Left lung (tissue), 10 donors: ENCODE results near the gene RAI14. TPM values are rescaled to one million over a fixed set of nuclear protein-coding genes. Genes with fewer than 3 reads are reported as not detected.

Experiments
- ATAC-seq: fragments of 200-7000 bp; cut with Tn5 transposase; one replicate; pipeline ENCODE4 v1.9.1; 2020; ENCODE audit warnings: moderate library complexity
- DNase-seq, 4 donors: peaks; one replicate each; pipeline ENCODE4 v3.0.0-alpha.2; 2013 to 2020
- H3K27ac ChIP-seq, 2 donors: fragments of 200-600 bp; sonication (generic) in 1 of 2; one replicate each; pipeline versions ENCODE4 v1.5.0 to v1.8.0; 2020 to 2021
- H3K27me3 ChIP-seq, 2 donors: fragments of 200-600 bp; sonication (generic) in 1 of 2; one replicate each; pipeline versions ENCODE4 v1.5.0 to v1.8.0; 2020 to 2021
- H3K36me3 ChIP-seq, 2 donors: fragments of 200-600 bp; sonication (generic) in 1 of 2; one replicate each; pipeline versions ENCODE4 v1.5.0 to v1.8.0; 2020 to 2021
- H3K4me1 ChIP-seq, 2 donors: fragments of 200-600 bp; one replicate each; pipeline ENCODE4 v1.8.0; 2021
- H3K4me3 ChIP-seq, 2 donors: fragments of 200-600 bp; sonication (generic) in 1 of 2; one replicate each; pipeline versions ENCODE4 v1.5.0 to v1.8.0; 2020 to 2021; ENCODE audit warnings: mild to moderate bottlenecking in 1 of 2
- H3K9me3 ChIP-seq, 2 donors: fragments of 200-600 bp; sonication (generic) in 1 of 2; one replicate each; pipeline versions ENCODE4 v1.5.0 to v1.8.0; 2020 to 2021
- intact Hi-C, 2 donors: fragments of 100-400 bp; cut with DNase I; formaldehyde crosslinking; loops; one replicate each; pipeline versions ENCODE4 v1.11.2 to v1.14.2; 2022
- polyA plus RNA-seq, 6 donors: library from polyadenylated mRNA; unstranded; fragments of 120-200 nt; gene quantifications; one replicate each; pipeline ENCODE4 v1.2.1, GENCODE V29; 2013; ENCODE audit not compliant: insufficient read length in 6 of 6
- total RNA-seq, 2 donors: library from RNA; stranded (reverse); fragmentation: NEBNext Ultra II Directional; extraction: Animal tissue kit (Norgen Biotek cat#: 25700); gene quantifications; one replicate each; pipeline ENCODE4 v1.2.1, GENCODE V29; 2021
- TF ChIP-seq, protein P1 (sequence below), 2 donors: fragments of 200-600 bp; sonication (generic) in 1 of 2; IDR thresholded peaks; one replicate each; pipeline versions ENCODE4 v1.5.0 to v1.8.0; 2021; ENCODE audit warnings: antibody characterized with exemption in 2 of 2
- donor health status: DM: no; HTN: yes; CAD: no.
- donor health status: DM: no; HTN: no; CAD: no.

RAI14 gene
- total and polyA plus RNA-seq, 8 donors, result 48.4 to 109 (median 53.8) TPM

DNA sequence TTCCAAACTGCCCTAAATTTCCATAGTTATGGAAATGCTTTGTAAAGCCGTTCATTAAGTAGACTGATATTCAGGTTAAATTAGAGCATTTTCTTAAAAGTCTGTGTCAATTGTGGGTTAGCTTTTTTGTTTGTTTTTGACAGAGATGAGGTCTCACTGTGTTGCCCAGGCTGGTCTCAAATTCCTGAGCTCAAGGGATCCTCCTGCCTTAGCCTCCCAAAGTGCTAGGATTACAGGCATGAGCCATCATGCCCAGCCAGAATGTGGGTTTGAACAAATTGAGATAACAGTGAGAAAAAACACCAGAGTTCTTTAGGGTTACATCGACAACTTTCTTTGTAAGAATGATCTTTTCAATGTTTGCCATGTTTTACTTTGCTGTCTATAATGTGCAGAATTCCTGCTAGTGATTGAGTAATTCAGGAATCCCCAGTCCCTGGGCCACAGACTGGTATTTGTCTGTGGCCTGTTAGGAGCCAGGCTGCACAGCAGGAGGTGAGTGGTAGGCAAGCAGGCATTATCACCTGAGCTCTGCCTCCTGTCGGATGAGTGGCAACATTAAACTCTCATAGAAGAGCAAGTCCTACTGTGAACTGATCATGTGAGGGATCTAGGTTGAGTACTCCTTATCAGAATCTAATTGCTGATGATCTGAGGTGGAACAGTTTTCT is 80.5 kb downstream of the RAI14 start:
- H3K4me1 ChIP-seq, result no peaks in the 10 kb centered on the region

DNA sequence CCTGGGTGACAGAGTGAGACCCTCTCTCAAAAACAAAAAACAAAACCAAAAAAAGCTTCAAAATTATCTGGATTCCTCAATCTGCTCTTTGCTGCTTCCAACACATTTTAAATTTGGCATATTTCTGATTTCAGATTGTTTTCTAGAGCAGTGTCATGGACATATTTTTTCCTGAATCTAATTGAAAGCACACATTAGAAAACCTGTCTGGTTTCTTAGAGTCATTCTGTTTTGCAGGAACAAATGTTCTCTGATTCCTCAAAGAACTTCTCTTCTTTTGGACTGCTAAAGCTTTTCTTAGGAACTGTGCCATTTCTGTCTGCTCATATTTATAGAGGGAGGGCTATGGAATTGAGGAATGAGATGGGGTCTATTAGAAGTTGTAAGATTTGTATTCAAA is 81.6 kb downstream of the RAI14 start:
- no peaks in the 10 kb centered on the region for H3K9me3 ChIP-seq
- no peaks in the 10 kb centered on the region for H3K27me3 ChIP-seq
- ATAC-seq (no peak), DNase-seq (no peak)
- intact Hi-C loops, result no loop called here
- H3K36me3 ChIP-seq, result no peaks in the 10 kb centered on the region
- no peaks in the 10 kb centered on the region for H3K4me1 ChIP-seq
- TF ChIP-seq, protein P1, sequence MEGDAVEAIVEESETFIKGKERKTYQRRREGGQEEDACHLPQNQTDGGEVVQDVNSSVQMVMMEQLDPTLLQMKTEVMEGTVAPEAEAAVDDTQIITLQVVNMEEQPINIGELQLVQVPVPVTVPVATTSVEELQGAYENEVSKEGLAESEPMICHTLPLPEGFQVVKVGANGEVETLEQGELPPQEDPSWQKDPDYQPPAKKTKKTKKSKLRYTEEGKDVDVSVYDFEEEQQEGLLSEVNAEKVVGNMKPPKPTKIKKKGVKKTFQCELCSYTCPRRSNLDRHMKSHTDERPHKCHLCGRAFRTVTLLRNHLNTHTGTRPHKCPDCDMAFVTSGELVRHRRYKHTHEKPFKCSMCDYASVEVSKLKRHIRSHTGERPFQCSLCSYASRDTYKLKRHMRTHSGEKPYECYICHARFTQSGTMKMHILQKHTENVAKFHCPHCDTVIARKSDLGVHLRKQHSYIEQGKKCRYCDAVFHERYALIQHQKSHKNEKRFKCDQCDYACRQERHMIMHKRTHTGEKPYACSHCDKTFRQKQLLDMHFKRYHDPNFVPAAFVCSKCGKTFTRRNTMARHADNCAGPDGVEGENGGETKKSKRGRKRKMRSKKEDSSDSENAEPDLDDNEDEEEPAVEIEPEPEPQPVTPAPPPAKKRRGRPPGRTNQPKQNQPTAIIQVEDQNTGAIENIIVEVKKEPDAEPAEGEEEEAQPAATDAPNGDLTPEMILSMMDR (IDR thresholded peaks at IDR 0.05), result no peak
- no peak overlapping the region for H3K27ac ChIP-seq
- H3K4me3 ChIP-seq, result no peak overlapping the region

More for the DNA sequence above, 80.5 kb downstream of the RAI14 start:
- ATAC-seq (peak; percentile 35), DNase-seq (no peak)
- H3K4me3 ChIP-seq, result no peak overlapping the region
- intact Hi-C loops, result no loop called here
- TF ChIP-seq, protein P1 (IDR thresholded peaks at IDR 0.05), result no peak
- H3K36me3 ChIP-seq, result no peaks in the 10 kb centered on the region
- H3K27ac ChIP-seq, result no peak overlapping the region
- no peaks in the 10 kb centered on the region for H3K27me3 ChIP-seq
- no peaks in the 10 kb centered on the region for H3K9me3 ChIP-seq

DNA sequence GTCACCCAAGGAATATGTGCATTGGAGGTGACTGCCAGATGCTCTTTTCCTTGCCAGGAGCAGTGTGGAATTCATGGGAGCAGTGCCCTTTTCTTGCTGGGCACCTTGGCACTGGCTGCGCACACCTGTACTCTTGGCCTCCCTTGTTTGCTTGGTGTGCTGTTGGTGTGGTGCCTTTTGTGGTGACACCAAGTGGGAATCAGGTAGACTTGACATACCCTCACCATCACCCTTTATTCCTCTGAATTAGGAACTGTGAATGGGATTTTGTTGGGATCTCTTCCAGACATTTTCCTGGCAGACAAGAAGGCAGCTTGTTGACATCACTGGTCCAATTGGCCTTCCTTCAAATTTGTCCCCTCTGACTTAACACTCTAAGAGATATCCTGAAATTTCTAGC is 82.3 kb downstream of the RAI14 start:
- ATAC-seq (no peak), DNase-seq (peak in 2 of 4 donors; percentile 51 to 66)
- no peak overlapping the region for H3K27ac ChIP-seq
- H3K4me1 ChIP-seq, result no peaks in the 10 kb centered on the region
- TF ChIP-seq, protein P1 (IDR thresholded peaks at IDR 0.05), result no peak
- intact Hi-C loops, result no loop called here
- H3K36me3 ChIP-seq, result no peaks in the 10 kb centered on the region
- no peaks in the 10 kb centered on the region for H3K27me3 ChIP-seq
- H3K4me3 ChIP-seq, result no peak overlapping the region
- no peaks in the 10 kb centered on the region for H3K9me3 ChIP-seq

DNA sequence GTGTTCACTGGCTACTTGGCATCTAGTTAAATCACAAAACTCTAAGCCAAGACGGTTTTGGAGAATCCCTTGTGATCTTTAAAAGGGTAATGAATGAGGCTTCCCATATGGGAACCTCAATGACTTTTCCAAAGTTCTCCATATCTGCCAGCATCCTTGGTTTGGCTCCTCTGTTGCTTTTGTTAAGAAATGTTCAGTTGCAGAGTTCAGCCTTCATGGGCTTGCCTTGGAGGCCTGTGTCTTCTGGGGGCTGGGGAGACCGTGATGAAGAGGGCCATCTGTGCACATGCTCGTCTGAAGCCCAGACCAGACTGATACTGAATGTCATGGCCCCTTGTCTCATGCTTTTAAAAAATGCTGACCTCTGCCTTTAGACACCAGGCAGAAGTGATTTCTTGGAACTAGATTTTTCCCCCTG is 84.3 kb downstream of the RAI14 start:
- Histone ChIP-seq H3K4me3 (no peak overlapping the region), H3K27me3 (no peaks in the 10 kb centered on the region), H3K36me3 (no peaks in the 10 kb centered on the region), H3K9me3 (no peaks in the 10 kb centered on the region), H3K4me1 (no peaks in the 10 kb centered on the region), H3K27ac (no peak overlapping the region)
- DNase-seq, result peak in 3 of 4 donors; percentile 56 to 90 (median 87)
- peak; percentile 68 for ATAC-seq
- intact Hi-C loops, result no loop called here
- TF ChIP-seq, protein P1 (IDR thresholded peaks at IDR 0.05), result no peak

DNA sequence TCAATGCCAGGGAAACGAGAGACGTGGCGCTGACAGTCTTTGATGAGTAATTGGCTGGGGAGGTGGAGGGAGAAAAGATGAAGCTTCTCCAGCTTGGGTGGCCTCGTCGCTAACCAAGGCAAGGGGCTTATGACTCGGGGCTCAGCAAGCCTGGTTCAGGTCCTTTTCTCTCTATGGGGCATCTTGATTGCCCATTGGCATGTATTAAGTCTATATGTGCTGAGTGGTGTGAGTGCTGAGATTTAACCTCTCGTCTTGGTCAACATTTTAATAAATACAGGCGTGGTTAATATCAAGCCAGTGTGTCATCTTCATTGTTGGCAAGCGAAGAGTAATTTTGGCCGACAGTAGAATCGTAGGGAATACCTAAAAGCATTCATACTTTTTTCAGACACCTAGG is 85.9 kb downstream of the RAI14 start:
- H3K4me3 ChIP-seq, result no peak overlapping the region
- intact Hi-C loops, result no loop called here
- H3K27me3 ChIP-seq, result no peaks in the 10 kb centered on the region
- no peaks in the 10 kb centered on the region for H3K4me1 ChIP-seq
- ATAC-seq (no peak), DNase-seq (no peak)
- no peak overlapping the region for H3K27ac ChIP-seq
- TF ChIP-seq, protein P1 (IDR thresholded peaks at IDR 0.05), result no peak
- H3K9me3 ChIP-seq, result no peaks in the 10 kb centered on the region
- no peaks in the 10 kb centered on the region for H3K36me3 ChIP-seq
